OCI-LY1 (cell line): ENCODE results near the gene GJA8.
"Not testable (repeated sequence)": the region's sequence is repeated elsewhere in the genome, so short reads cannot be mapped to it uniquely, and the experiment has no call there.

Source experiments
- H2AFZ ChIP-seq: fragments of 200-600 bp; sonication (generic), shearing (Covaris generic); 2 replicates; pipeline ENCODE4 v1.6.0; 2014; ENCODE audit warnings: antibody characterized with exemption, mild to moderate bottlenecking, low read length
- H3F3A ChIP-seq: fragments of 200-600 bp; sonication (generic), shearing (Covaris generic); 2 replicates; pipeline ENCODE4 v1.6.0; 2014; ENCODE audit warnings: mild to moderate bottlenecking, antibody characterized with exemption, low read length, moderate library complexity; ENCODE audit not compliant: insufficient read depth
- H3K27ac ChIP-seq: fragments of 200-600 bp; sonication (generic); 2 replicates; pipeline ENCODE4 v1.5.1; 2014; ENCODE audit warnings: low read length, mixed run types, mild to moderate bottlenecking, low read depth; ENCODE audit not compliant: poor library complexity, severe bottlenecking
- H3K27me3 ChIP-seq: fragments of 200-600 bp; sonication (generic); 2 replicates; pipeline ENCODE4 v1.6.0; 2014; ENCODE audit warnings: antibody characterized with exemption, mild to moderate bottlenecking, low read length, moderate library complexity; ENCODE audit not compliant: insufficient read depth
- H3K36me3 ChIP-seq: fragments of 200-600 bp; sonication (generic); 2 replicates; pipeline ENCODE4 v1.6.1; 2014; ENCODE audit warnings: mild to moderate bottlenecking, antibody characterized with exemption, low read length, moderate library complexity, mixed read lengths; ENCODE audit not compliant: insufficient read depth
- H3K4me1 ChIP-seq: fragments of 200-600 bp; sonication (generic); 2 replicates; pipeline ENCODE4 v1.5.1; 2014; ENCODE audit warnings: mild to moderate bottlenecking, low read length, moderate library complexity; ENCODE audit not compliant: insufficient read depth, severe bottlenecking
- H3K4me2 ChIP-seq: fragments of 200-600 bp; sonication (generic), shearing (Covaris generic); 2 replicates; pipeline ENCODE4 v1.6.1; 2014; ENCODE audit warnings: low read length
- H3K4me3 ChIP-seq: fragments of 200-600 bp; sonication (generic); 2 replicates; pipeline ENCODE4 v1.5.1; 2014; ENCODE audit warnings: low read length, low read depth, mild to moderate bottlenecking, mixed read lengths; ENCODE audit not compliant: poor library complexity, severe bottlenecking
- H3K79me2 ChIP-seq: fragments of 200-600 bp; shearing (Covaris generic); 2 replicates; pipeline ENCODE4 v1.6.1; 2016; ENCODE audit warnings: mixed run types, low read length, mixed read lengths; ENCODE audit not compliant: insufficient read depth
- H3K9ac ChIP-seq: fragments of 200-600 bp; sonication (generic), shearing (Covaris generic); 2 replicates; pipeline ENCODE4 v1.6.1; 2014; ENCODE audit warnings: mild to moderate bottlenecking, low read length, mixed read lengths
- H3K9me2 ChIP-seq: fragments of 200-600 bp; sonication (generic), shearing (Covaris generic); 2 replicates; pipeline ENCODE4 v1.6.1; 2014; ENCODE audit warnings: low read depth, mild to moderate bottlenecking, low read length, mixed read lengths
- H3K9me3 ChIP-seq: fragments of 200-600 bp; shearing (Covaris generic); 2 replicates; pipeline ENCODE4 v1.6.1; 2014; ENCODE audit warnings: low read length, mixed read lengths
- H4K20me1 ChIP-seq: fragments of 200-600 bp; sonication (generic), shearing (Covaris generic); 2 replicates; pipeline ENCODE4 v1.6.0; 2016; ENCODE audit warnings: mild to moderate bottlenecking, low read length; ENCODE audit not compliant: insufficient read depth
- CTCF ChIP-seq: fragments of 200-600 bp; sonication (generic), shearing (Covaris generic); IDR thresholded peaks from 2 replicates; pipeline ENCODE4 v1.5.1; 2017; ENCODE audit warnings: mild to moderate bottlenecking, antibody characterized with exemption, low read length, moderate library complexity, mixed read lengths
- EZH2 ChIP-seq: fragments of 200-600 bp; sonication (generic), shearing (Covaris generic); IDR thresholded peaks from 2 replicates; pipeline ENCODE4 v1.8.0; 2017; ENCODE audit warnings: borderline replicate concordance, mixed run types, mild to moderate bottlenecking, antibody characterized with exemption, low read length, moderate library complexity, mixed read lengths

The GJA8 gene

GRCh38 chr1:147902253-147902845, at the start of gene GJA8:
GJA8 (plus strand) TSS chr1:147902795; CDS start chr1:147907956, 5,161 bp downstream.
- Histone ChIP-seq H3K36me3 (no peaks in the 10 kb centered on the region), H3K9me2 (no peaks in the 10 kb centered on the region), H3K79me2 (no peaks in the 10 kb centered on the region), H4K20me1 (no peaks in the 10 kb centered on the region), H3K9me3 (no peaks in the 10 kb centered on the region), H3K27ac (no peak within 1 kb of the TSS), H3K27me3 (no peaks in the 10 kb centered on the region), H3F3A (no peaks in the 10 kb centered on the region), H3K4me3 (no peak within 1 kb of the TSS), H3K9ac (no peak within 1 kb of the TSS), H3K4me1 (no peaks in the 10 kb centered on the region), H3K4me2 (no peak within 1 kb of the TSS), H2AFZ (no peak within 1 kb of the TSS)
- TF ChIP-seq EZH2: no peak
- TF ChIP-seq CTCF: no peak

- no peaks in the 10 kb centered on the region for H3K79me2 ChIP-seq
- no peaks in the 10 kb centered on the region for H3K36me3 ChIP-seq
- H3K9me3 ChIP-seq: no peaks in the 10 kb centered on the region
- no peak overlapping the region for H3K4me2 ChIP-seq
- H3K4me3 ChIP-seq: no peak overlapping the region
- H2AFZ ChIP-seq: no peak overlapping the region
- H4K20me1 ChIP-seq: no peaks in the 10 kb centered on the region
- H3K4me1 ChIP-seq: no peaks in the 10 kb centered on the region
- H3K27ac ChIP-seq: no peak overlapping the region
- H3K9ac ChIP-seq: no peak overlapping the region
- H3K9me2 ChIP-seq: no peaks in the 10 kb centered on the region
- no peak for TF ChIP-seq EZH2
- TF ChIP-seq CTCF: no peak
- H3F3A ChIP-seq: no peaks in the 10 kb centered on the region
- peaks cover 5% of the 10 kb centered on the region; the same call in 1 of the 2 replicates for H3K27me3 ChIP-seq
Observed at GRCh38 chr1:147853391-147853790, 49.2 kb upstream of the GJA8 start.

DNA sequence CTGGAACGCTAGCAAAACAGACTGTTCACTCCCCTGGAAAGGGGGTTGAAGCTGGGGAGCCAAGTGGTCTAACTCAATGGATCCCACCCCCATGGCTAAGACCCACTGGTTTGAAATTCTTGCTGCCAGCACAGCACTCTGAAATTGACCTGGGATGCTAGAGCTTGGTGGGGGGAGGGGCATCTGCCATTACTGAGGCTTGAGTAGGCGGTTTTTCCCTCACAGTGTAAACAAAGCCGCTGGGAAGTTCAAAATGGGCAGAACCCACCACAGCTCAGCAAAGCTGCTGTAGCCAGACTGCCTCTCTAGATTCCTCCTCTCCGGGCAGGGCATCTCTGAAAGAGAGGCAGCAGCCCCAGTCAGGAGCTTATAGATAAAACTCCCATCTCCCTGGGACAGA, 47.6 kb upstream of the GJA8 start:
- not testable (repeated sequence) for H4K20me1 ChIP-seq, H3K9me3 ChIP-seq, H3F3A ChIP-seq, H3K27me3 ChIP-seq, H3K36me3 ChIP-seq, H3K79me2 ChIP-seq, H2AFZ ChIP-seq, H3K9ac ChIP-seq, H3K4me1 ChIP-seq, H3K4me3 ChIP-seq, H3K4me2 ChIP-seq, H3K9me2 ChIP-seq, H3K27ac ChIP-seq

DNA sequence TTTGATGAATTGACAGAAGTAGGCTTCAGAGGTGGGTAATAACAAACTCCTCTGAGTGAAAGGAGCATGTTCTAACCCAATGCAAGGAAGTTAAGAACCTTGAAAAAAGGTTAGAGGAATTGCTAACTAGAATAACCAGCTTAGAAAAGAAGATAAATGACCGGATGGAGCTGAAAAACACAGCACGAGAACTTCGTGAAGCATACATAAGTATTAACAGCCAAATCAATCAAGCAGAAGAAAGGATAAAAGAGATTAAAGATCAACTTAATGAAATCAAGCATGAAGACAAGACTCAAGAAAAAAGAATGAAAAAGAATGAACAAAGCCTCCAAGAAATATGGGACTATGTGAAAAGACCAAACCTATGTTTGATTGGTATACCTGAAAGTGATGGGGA, 46.6 kb upstream of the GJA8 start:
- H3K4me1 ChIP-seq, H3K36me3 ChIP-seq, H3K79me2 ChIP-seq, H3K9me2 ChIP-seq, H3K27ac ChIP-seq, H2AFZ ChIP-seq, H4K20me1 ChIP-seq, H3K9ac ChIP-seq, H3K9me3 ChIP-seq, H3F3A ChIP-seq, H3K27me3 ChIP-seq, H3K4me3 ChIP-seq, H3K4me2 ChIP-seq: not testable (repeated sequence)

DNA sequence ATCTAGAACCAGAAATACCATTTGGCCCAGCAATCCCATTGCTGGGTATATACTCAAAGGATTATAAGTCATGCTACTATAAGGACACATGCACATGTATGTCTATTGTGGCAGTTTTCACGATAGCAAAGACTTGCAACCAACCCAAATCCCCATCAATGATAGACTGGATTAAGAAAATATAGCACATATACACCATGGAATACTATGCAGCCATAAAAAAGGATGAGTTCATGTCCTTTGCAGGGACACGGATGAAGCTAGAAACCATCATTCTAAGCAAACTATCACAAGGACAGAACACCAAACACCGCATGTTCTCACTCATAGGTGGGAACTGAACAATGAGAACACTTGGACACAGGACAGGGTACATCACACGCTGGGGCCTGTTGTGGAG, 35.4 kb upstream of the GJA8 start:
- not testable (repeated sequence) for H3K79me2 ChIP-seq, H3K9me3 ChIP-seq, H2AFZ ChIP-seq, H3F3A ChIP-seq, H3K4me1 ChIP-seq, H3K9ac ChIP-seq, H3K9me2 ChIP-seq, H3K27ac ChIP-seq, H3K4me3 ChIP-seq, H3K4me2 ChIP-seq, H3K27me3 ChIP-seq, H4K20me1 ChIP-seq, H3K36me3 ChIP-seq
